Keratinocyte (primary cell): ENCODE results near the gene CFAP57. TPM values are rescaled to one million over a fixed set of nuclear protein-coding genes. Genes with fewer than 3 reads are reported as not detected.

Source experiments
- DNase-seq: peaks from one replicate; pipeline ENCODE4 v3.0.0-alpha.2; 2011; ENCODE audit warnings: low read depth, missing footprints, low spot score
- FAIRE-seq: peaks from 2 replicates; lab custom pipeline; 2011; peaks lifted over from hg19 to GRCh38; lab: Jason Lieb, UNC
- H2AFZ ChIP-seq: 2 replicates; pipeline ENCODE4 v1.6.0; 2012; ENCODE audit warnings: low read length, control low read depth, inconsistent platforms; ENCODE audit not compliant: control insufficient read depth
- H3K27ac ChIP-seq: 2 replicates; pipeline ENCODE4 v1.5.1; 2011; ENCODE audit warnings: low read length; ENCODE audit not compliant: control insufficient read depth, insufficient read depth
- H3K27me3 ChIP-seq: 3 replicates; pipeline ENCODE4 v1.6.0; 2011; ENCODE audit warnings: low read length; ENCODE audit not compliant: control insufficient read depth, insufficient read depth; ENCODE audit errors: extremely low read depth
- H3K36me3 ChIP-seq, 2 experiments: 2 replicates in 1 of 2; 3 replicates in 1 of 2; pipeline ENCODE4 v1.5.1; 2011; ENCODE audit warnings: low read length in 2 of 2, mild to moderate bottlenecking in 1 of 2; ENCODE audit not compliant: control insufficient read depth in 2 of 2, insufficient read depth in 2 of 2; ENCODE audit errors: extremely low read depth in 1 of 2
- H3K4me1 ChIP-seq: 3 replicates; pipeline ENCODE4 v1.5.1; 2011; ENCODE audit warnings: low read length; ENCODE audit not compliant: control insufficient read depth, insufficient read depth; ENCODE audit errors: extremely low read depth
- H3K4me2 ChIP-seq: 3 replicates; pipeline ENCODE4 v1.6.0; 2011; ENCODE audit warnings: low read depth, low read length; ENCODE audit not compliant: control insufficient read depth, insufficient read depth; ENCODE audit errors: extremely low read depth
- H3K4me3 ChIP-seq, 3 experiments: fragments of 200-600 bp in 1 of 3; sonication (generic) in 1 of 3; 2 replicates in 2 of 3; 3 replicates in 1 of 3; pipeline ENCODE4 v1.5.1; 2011 to 2016; ENCODE audit warnings: low read length in 3 of 3, mild to moderate bottlenecking in 3 of 3, control low read depth in 2 of 3, inconsistent platforms in 1 of 3, low read depth in 1 of 3, mixed read lengths in 1 of 3, mixed run types in 1 of 3, moderate library complexity in 1 of 3; ENCODE audit not compliant: control insufficient read depth in 2 of 3, insufficient read depth in 2 of 3; ENCODE audit errors: extremely low read depth in 1 of 3
- H3K79me2 ChIP-seq: 2 replicates; pipeline ENCODE4 v1.6.0; 2012; ENCODE audit warnings: low read length; ENCODE audit not compliant: control insufficient read depth, insufficient read depth
- H3K9ac ChIP-seq: 3 replicates; pipeline ENCODE4 v1.6.0; 2011; ENCODE audit warnings: low read length; ENCODE audit not compliant: control insufficient read depth, insufficient read depth; ENCODE audit errors: extremely low read depth
- H3K9me1 ChIP-seq: 3 replicates; pipeline ENCODE4 v1.6.0; 2011; ENCODE audit warnings: low read length; ENCODE audit not compliant: control insufficient read depth, insufficient read depth; ENCODE audit errors: extremely low read depth
- H3K9me3 ChIP-seq: 2 replicates; pipeline ENCODE4 v1.5.1; 2012; ENCODE audit warnings: low read depth, low read length; ENCODE audit not compliant: control insufficient read depth
- H4K20me1 ChIP-seq: 3 replicates; pipeline ENCODE4 v1.6.0; 2011; ENCODE audit warnings: low read length; ENCODE audit not compliant: control insufficient read depth, insufficient read depth; ENCODE audit errors: extremely low read depth
- CTCF ChIP-seq, 3 experiments: IDR thresholded peaks in 1 of 3; conservative IDR thresholded peaks in 1 of 3; optimal IDR thresholded peaks in 1 of 3; 2 replicates in 2 of 3; 3 replicates in 1 of 3; pipeline versions ENCODE3 to v1.5.1; 2011; ENCODE audit warnings: low read length in 3 of 3, mild to moderate bottlenecking in 3 of 3, moderate library complexity in 2 of 3, control low read depth in 1 of 3, inconsistent platforms in 1 of 3; ENCODE audit not compliant: insufficient read depth in 2 of 3; ENCODE audit errors: extremely low read depth in 1 of 3
- EZH2 ChIP-seq: IDR thresholded peaks from one replicate; pipeline ENCODE4 v1.6.1; 2012; ENCODE audit warnings: inconsistent platforms, mild to moderate bottlenecking, low read length, moderate library complexity
- dilution Hi-C: fragments of 300-500 bp; cut with MboI; formaldehyde crosslinking; loops from one replicate; pipeline ENCODE4 v1.7.0; 2020; ENCODE audit warnings: low sequenced_read_pairs; ENCODE audit not compliant: extremely low pct_ligation_motif_present
- polyA plus RNA-seq, 5 experiments: library from polyadenylated mRNA; depleted of rRNA in 3 of 5; stranded (reverse) in 3 of 5; stranded (forward) in 1 of 5; unstranded in 1 of 5; fragments of >200 nt; gene quantifications; 1 replicate in 1 of 5; 2 replicates in 3 of 5; 3 replicates in 1 of 5; pipeline versions ENCODE4 v1.2.1 to v1.2.3, GENCODE V29; 2011 to 2012; ENCODE audit warnings: missing spikeins in 2 of 5, low read depth in 1 of 5, low replicate concordance in 1 of 5

Gene CFAP57
- polyA plus RNA-seq, 1 donor (not counting 4 experiments of a cell fraction or from before 2014, with no cell fraction given), result 0.39 TPM

GRCh38 chr1:43282220-43283195, 110.4 kb downstream of the CFAP57 start:
- H3K27ac ChIP-seq, result no peak overlapping the region
- dilution Hi-C loops, result no loop called here
- no peaks in the 10 kb centered on the region for H3K9me3 ChIP-seq
- DNase-seq, result no peak
- H3K4me2 ChIP-seq, result no peak overlapping the region
- no peaks in the 10 kb centered on the region for H3K36me3 ChIP-seq
- no peak overlapping the region for H3K4me3 ChIP-seq
- no peak overlapping the region for H2AFZ ChIP-seq
- peaks cover 11% of the 10 kb centered on the region for H3K4me1 ChIP-seq
- H4K20me1 ChIP-seq, result no peaks in the 10 kb centered on the region
- H3K9ac ChIP-seq, result no peak overlapping the region
- no peaks in the 10 kb centered on the region for H3K27me3 ChIP-seq
- no peaks in the 10 kb centered on the region for H3K79me2 ChIP-seq
- no peaks in the 10 kb centered on the region for H3K9me1 ChIP-seq
- TF ChIP-seq CTCF (optimal IDR thresholded peaks at IDR 0.05 in 1 of 3, IDR thresholded peaks at IDR 0.05 in 1 of 3, conservative IDR thresholded peaks at IDR 0.05 in 1 of 3; ENCODE audit: extremely low read depth in 1 of 3, insufficient read depth in 2 of 3, low read length in 3 of 3) (no peak), EZH2 (no peak)
- no peak for FAIRE-seq

DNA sequence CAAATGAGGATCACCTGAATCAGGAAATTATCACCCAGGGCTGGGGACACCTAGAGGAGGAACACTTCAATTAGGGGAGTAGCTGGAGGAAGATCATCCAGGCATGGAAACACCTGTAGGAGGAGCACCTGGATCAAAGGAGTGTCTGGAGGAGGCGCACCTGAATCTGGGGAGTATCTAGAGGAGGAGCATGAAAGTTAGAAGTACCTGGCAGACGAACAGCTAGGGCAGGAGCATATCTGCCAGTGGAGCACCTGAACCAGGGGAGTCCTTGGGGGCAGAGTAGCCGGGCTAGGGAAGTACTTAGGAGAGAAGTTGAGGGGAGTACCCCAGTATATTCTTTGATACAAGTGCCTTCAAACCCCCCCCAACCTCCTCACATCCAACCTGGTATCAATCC, 111.9 kb downstream of the CFAP57 start:
- Histone ChIP-seq H3K36me3 (no peaks in the 10 kb centered on the region), H3K9ac (no peak overlapping the region), H3K4me2 (no peak overlapping the region), H2AFZ (no peak overlapping the region), H3K4me3 (no peak overlapping the region), H4K20me1 (no peaks in the 10 kb centered on the region), H3K27me3 (no peaks in the 10 kb centered on the region), H3K9me1 (no peaks in the 10 kb centered on the region), H3K79me2 (no peaks in the 10 kb centered on the region), H3K27ac (no peak overlapping the region), H3K9me3 (no peaks in the 10 kb centered on the region), H3K4me1 (peaks cover 11% of the 10 kb centered on the region)
- peak in 1 of 3 experiments; percentile 12 for TF ChIP-seq CTCF (optimal IDR thresholded peaks at IDR 0.05 in 1 of 3, IDR thresholded peaks at IDR 0.05 in 1 of 3, conservative IDR thresholded peaks at IDR 0.05 in 1 of 3; ENCODE audit: extremely low read depth in 1 of 3, insufficient read depth in 2 of 3, low read length in 3 of 3)
- TF ChIP-seq EZH2, result no peak
- DNase-seq (no peak), FAIRE-seq (no peak)
- dilution Hi-C loops, result no loop called here
